ENCODE results near the gene CLPTM1L.

Gene CLPTM1L

GRCh38 chr5:1344975-1345838 is at the start of gene CLPTM1L:
TSS of gene CLPTM1L (minus strand) at chr5:1345099. CDS start at chr5:1344841, 258 bp downstream.
- no peak for FAIRE-seq
- peak; percentile 99 for DNase-seq (ENCODE audit: insufficient read length, low spot score)

DNA sequence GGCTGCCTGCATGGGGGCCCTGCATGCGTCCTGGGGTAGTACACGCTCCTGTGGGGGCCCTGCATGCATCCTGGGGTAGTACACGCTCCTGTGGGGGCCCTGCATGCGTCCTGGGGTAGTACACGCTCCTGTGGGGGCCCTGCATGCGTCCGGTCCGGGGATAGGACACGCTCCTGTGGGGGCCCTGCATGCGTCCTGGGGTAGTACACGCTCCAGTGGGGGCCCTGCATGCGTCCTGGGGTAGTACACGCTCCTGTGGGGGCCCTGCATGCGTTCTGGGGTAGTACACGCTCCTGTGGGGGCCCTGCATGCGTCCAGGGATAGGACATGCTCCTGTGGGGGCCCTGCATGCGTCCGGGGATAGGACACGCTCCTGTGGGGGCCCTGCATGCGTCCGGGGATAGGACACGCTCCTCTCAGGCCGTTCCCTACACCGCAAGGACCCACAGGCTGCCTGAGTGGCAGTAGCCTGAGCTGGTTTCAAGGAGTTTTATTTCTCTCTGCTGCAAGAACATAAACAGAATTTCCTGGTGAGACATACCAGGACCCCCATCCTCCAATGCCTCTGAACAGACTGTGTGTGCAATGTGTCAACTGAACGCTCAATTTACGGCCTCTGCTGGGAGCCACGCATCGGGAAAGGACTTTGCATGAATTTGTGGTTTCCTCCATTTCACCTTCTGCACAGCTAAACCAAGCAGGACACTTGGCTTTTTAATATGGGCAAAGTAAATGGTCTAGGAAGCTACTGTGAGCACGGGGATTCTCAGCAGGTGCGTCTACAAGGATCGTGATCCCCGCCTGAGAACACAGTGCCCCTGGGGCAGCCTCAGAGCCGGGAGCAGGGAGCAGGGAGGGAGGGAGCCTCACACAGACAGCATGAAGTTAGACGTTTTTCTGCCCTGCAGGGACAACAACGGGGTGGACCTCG is 48.9 kb upstream of the CLPTM1L start:
- no peak for DNase-seq (ENCODE audit: insufficient read length, low spot score)
- FAIRE-seq: no peak

GRCh38 chr5:1392801-1393565 is 48.1 kb upstream of the CLPTM1L start:
- DNase-seq (ENCODE audit: insufficient read length, low spot score): no peak

DNA sequence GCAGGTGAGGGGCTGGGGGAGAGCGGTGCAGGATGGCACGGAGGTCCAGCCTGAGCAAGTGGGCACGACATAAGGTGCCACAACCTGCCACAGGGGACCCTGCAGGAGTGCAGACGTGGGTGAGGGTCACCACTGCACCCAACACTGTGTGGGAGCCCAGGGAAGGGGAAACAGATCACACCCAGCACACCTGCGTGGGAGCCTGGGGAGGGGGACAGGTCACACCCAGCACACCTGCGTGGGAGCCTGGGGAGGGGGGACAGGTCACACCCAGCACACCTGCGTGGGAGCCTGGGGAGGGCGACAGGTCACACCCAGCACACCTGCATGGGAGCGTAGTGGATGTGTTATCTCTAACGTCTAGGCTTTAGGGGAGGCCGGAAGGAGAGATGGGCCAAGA is 47.4 kb upstream of the CLPTM1L start:
- DNase-seq (ENCODE audit: insufficient read length, low spot score): no peak
- no peak for FAIRE-seq

More at GRCh38 chr5:1392801-1393565, 48.1 kb upstream of the CLPTM1L start:
- FAIRE-seq: no peak

DNA sequence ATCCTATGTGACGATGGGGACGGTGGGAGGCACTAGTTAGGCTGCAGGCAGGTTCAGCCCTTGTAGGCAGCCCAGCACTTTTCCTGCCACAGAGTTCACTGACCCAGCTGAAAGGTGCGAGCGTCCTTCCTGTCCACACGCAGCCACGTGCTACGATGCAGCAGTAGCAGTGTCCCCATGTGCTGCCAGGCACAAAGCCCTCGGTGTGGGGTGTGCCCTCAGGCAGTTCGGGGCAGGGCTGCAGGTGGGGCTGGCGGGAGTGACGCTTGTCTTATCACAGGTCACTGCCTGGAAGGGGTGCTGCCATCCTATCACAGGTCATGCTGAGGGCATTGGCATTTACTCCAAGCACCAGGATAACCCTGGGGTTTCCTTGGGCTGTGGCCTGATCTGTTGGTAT is 46.8 kb upstream of the CLPTM1L start:
- no peak for DNase-seq (ENCODE audit: insufficient read length, low spot score)
- FAIRE-seq: no peak

DNA sequence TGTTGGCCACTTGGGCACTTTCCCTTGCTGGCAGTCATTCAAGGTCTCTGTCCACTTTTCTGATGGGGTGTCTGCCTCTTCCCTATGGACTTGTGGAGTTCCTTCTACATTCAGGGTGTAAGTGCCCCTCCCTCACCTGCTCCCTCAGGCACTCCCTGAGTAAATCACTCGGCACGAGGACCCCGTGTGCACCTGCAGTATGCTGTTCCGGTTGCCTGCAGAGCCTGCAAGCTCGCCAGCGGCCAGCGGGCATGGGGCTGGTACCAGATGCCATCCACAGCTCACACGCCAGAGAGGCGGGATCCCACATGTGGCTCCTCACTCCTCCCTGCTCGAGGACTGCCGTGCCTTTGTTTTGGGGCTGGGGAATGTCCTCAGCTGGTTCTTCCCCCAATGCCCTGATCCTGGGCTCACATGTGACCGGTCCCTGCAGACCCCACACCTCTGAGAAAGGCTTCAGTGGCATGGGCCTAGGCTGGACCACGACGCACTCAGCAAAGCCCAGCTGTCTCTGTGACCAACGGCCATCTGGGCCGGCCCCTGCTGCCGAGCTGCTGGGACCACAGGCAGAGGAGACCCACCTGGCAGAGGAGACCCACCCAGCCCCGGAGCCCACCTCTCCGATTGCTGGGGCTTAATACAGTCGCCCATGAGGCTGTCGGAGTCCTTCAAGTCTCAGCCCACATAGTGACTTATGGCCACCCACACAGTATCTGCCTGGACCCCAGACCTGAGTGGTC is 46.1 kb upstream of the CLPTM1L start:
- DNase-seq (ENCODE audit: insufficient read length, low spot score): no peak
- FAIRE-seq: no peak

DNA sequence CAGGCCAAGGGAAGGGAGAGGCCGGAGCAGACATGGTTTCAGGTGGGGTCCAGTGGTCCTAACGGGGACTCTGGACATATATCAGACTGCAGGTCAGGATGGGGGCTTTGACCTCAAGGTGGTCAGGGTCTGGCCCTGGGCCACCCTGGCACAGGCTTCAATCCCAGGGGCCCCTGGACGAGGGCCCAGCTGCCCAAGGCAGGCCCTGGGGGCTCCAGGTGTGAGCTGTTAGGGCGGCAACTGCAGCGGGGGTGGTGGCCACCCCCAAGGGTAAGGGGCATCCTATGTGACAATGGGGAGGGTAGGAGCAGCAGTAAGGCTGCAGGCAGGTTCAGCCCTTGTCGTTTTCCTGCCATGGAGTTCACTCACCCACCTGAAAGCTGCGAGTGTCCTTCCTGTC is 45.4 kb upstream of the CLPTM1L start:
- DNase-seq (ENCODE audit: insufficient read length, low spot score) (no peak), FAIRE-seq (no peak)

DNA sequence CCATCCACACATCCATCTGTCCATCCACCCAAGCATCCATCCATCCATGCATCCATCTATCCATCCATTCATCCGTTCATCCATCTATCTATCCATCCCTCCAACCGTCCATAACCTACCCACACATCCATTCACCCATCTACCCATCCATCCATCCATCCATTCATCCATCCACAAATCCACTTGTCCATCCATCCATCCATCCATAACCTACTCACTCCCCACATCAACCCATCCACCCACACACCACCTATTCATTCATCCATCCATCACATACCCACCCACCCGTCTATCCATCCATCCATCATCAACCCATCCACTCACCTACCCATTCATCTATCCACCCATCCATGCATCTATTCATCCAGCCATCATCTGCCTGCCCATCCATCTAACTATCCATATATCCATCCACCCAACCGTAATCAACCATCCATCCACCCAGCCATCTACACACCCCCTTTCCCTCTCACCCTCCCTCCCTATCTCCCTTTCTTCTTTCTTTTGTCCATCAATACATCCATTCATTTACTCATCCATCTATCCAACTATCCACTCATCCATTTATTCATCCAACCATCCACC is 43.6 kb upstream of the CLPTM1L start:
- DNase-seq (ENCODE audit: insufficient read length, low spot score) (no peak), FAIRE-seq (no peak)

- FAIRE-seq: no peak
- no peak for DNase-seq (ENCODE audit: insufficient read length, low spot score)
These were observed 43.0 kb upstream of the CLPTM1L start for GRCh38 chr5:1387876-1388275.

GRCh38 chr5:1387059-1387755 is 42.3 kb upstream of the CLPTM1L start:
- DNase-seq (ENCODE audit: insufficient read length, low spot score) (no peak), FAIRE-seq (no peak)

DNA sequence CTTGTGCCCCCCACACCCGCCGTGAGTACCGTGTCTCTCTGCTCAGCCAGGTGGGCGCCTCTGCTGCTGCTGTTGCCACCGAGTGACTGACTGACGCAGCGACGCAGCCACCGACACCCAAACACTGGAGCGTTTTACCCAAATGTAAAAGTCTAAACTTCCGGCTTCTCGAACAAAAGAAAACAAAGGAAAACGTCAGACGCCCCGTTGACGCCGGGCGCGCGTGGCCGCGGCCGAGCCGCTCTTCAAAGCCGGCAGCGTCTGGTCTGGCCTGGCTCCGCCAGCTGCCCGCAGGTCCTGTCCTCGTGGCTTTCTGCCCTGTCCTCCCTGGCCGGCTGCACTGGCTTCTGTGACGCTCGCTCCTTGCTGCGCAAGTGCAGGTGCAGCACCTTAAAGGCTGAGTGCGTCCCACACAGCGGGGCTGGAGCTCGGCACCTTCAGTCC is 41.4 kb upstream of the CLPTM1L start:
- FAIRE-seq (no peak), DNase-seq (ENCODE audit: insufficient read length, low spot score) (peak; percentile 63)

GRCh38 chr5:1385395-1386273 is 40.7 kb upstream of the CLPTM1L start:
- peak; percentile 90 for DNase-seq (ENCODE audit: insufficient read length, low spot score)
- peak; percentile 80 for FAIRE-seq

DNA sequence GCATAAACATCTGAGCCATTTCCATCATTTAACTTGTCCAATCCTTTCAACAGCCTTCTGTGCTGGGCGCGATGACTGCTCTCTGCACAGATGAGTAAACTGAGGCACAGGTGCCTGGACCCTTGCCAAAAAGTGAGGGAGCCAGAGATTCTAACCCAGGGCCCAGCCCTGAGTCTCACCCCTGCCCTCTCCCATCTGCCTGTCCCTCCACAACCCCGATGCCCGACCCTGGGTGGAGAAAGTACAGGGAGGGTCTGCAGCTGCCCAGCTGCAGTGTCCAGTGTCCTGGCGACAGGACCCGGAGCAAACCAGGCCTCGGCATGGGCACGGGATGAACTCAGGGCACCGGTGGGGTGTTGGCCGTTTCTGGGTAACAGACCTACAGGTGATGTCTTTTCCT is 39.6 kb upstream of the CLPTM1L start:
- no peak for FAIRE-seq
- no peak for DNase-seq (ENCODE audit: insufficient read length, low spot score)

DNA sequence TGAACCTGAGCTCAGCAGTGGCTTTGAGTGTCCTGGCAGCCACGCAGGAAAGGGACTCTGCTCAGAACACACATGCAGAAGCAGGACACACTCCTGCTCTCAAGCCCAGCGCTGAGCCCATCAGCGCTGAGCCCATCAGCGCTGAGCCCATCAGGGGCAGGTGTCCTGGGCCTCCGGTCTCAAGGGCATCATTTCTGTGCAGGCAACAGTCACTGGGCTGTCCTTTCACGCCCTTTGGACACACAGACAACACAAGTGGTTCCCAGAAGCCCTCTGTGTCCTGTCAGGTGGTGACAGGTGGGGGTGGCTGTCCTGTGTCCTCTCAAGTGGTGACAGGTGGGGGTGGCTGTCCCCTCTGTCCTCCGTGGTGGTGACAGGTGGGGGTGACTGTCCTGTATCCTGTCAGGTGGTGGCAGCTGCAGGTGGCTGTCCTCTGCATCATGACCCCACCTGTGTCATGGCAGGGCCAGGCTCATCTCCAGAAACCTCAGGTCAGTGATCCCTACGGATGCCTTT is 39.0 kb upstream of the CLPTM1L start:
- DNase-seq (ENCODE audit: insufficient read length, low spot score) (no peak), FAIRE-seq (no peak)

DNA sequence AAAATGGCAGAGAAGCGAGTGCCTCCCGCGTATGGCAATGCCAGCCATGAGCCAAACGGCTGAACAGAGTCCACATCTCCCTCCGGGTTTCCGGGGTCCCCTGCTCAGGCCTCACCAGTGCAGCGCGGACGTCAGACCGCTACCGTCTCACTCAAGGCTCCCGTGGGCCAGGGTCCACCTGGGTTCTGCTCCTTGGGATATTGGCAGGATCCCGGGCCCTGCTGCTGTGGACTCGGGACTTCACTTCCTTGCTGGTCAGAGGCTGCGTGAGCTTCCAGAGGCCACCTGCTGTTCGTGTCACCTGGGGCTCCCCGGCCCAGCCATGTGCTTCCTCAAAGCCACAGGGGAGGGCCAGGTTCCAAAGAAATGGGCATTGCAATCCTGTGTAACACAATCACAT is 38.4 kb upstream of the CLPTM1L start:
- DNase-seq (ENCODE audit: insufficient read length, low spot score): no peak
- FAIRE-seq: no peak

- DNase-seq (ENCODE audit: insufficient read length, low spot score) (no peak), FAIRE-seq (no peak)
These were observed 37.4 kb upstream of the CLPTM1L start for GRCh38 chr5:1382248-1382700.

DNA sequence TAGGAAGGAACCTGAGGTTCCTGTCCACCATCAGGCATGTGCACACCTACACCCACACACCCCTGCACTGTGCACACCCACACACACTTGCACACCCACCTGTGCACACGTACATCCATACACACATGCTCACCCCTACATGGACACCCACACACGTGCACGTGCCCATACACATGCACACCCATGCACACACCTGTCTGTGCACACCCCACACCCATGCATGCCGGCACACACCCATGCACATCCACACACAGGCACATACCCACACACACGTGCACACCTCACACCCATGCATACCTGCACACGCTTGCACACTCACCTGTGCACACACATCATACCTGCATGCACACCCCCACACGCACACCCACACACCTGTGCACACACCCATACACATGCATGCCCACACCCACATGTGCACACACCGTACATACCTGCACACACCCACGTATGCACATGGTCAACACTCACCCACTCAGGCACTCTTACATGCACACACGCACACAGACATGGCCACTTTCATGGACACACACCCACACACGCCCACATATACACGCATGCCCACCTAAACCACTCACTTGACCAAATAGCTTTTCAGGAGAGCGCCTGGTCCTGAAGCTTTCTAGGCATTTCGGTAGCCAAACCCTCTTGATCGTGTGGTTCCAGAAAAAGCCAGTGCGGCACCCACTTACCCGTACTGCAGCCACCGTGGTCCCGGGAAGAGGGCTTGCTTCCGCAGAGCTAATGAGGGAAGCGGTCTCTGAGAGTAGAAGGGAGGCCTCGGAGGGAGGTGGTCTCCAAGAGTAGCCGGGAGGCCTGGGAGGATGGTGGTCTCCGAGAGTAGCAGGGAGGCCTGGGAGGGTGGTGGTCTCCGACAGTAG is 36.7 kb upstream of the CLPTM1L start:
- FAIRE-seq: no peak
- DNase-seq (ENCODE audit: insufficient read length, low spot score): no peak
